ENCODE results near the gene HUS1.

HUS1 gene

GRCh38 chr7:47914717-47915615, 64.4 kb downstream of the HUS1 start:
- no peak overlapping the region for H3K9ac ChIP-seq (ENCODE audit: low read length)
- no peaks in the 10 kb centered on the region for H3K9me3 ChIP-seq (ENCODE audit: low read length)
- H3K4me1 ChIP-seq (ENCODE audit: insufficient read depth, low read length), result no peaks in the 10 kb centered on the region
- H3K27me3 ChIP-seq (ENCODE audit: control insufficient read depth in 1 of 2, insufficient read depth in 2 of 2, low read length in 2 of 2), result no peaks in the 10 kb centered on the region
- H3K36me3 ChIP-seq (ENCODE audit: insufficient read depth, low read length), result no peaks in the 10 kb centered on the region
- no peak overlapping the region for H3K27ac ChIP-seq (ENCODE audit: low read depth, low read length)
- H3K4me3 ChIP-seq (ENCODE audit: low read depth in 1 of 2, low read length in 2 of 2), result no peak overlapping the region

Measured in muscle layer of colon (tissue), 2 donors.